Keratinocyte (primary cell): Measurements from ENCODE around the gene COX6B2. TPM values are rescaled to one million over a fixed set of nuclear protein-coding genes. Genes with fewer than 3 reads are reported as not detected.

ENCODE experiments used
- DNase-seq: peaks from one replicate; pipeline ENCODE4 v3.0.0-alpha.2; 2011; ENCODE audit warnings: low read depth, missing footprints, low spot score
- FAIRE-seq: peaks from 2 replicates; lab custom pipeline; 2011; peaks lifted over from hg19 to GRCh38; lab: Jason Lieb, UNC
- H2AFZ ChIP-seq: 2 replicates; pipeline ENCODE4 v1.6.0; 2012; ENCODE audit warnings: low read length, control low read depth, inconsistent platforms; ENCODE audit not compliant: control insufficient read depth
- H3K27ac ChIP-seq: 2 replicates; pipeline ENCODE4 v1.5.1; 2011; ENCODE audit warnings: low read length; ENCODE audit not compliant: control insufficient read depth, insufficient read depth
- H3K27me3 ChIP-seq: 3 replicates; pipeline ENCODE4 v1.6.0; 2011; ENCODE audit warnings: low read length; ENCODE audit not compliant: control insufficient read depth, insufficient read depth; ENCODE audit errors: extremely low read depth
- H3K36me3 ChIP-seq, 2 experiments: 2 replicates in 1 of 2; 3 replicates in 1 of 2; pipeline ENCODE4 v1.5.1; 2011; ENCODE audit warnings: low read length in 2 of 2, mild to moderate bottlenecking in 1 of 2; ENCODE audit not compliant: control insufficient read depth in 2 of 2, insufficient read depth in 2 of 2; ENCODE audit errors: extremely low read depth in 1 of 2
- H3K4me1 ChIP-seq: 3 replicates; pipeline ENCODE4 v1.5.1; 2011; ENCODE audit warnings: low read length; ENCODE audit not compliant: control insufficient read depth, insufficient read depth; ENCODE audit errors: extremely low read depth
- H3K4me2 ChIP-seq: 3 replicates; pipeline ENCODE4 v1.6.0; 2011; ENCODE audit warnings: low read depth, low read length; ENCODE audit not compliant: control insufficient read depth, insufficient read depth; ENCODE audit errors: extremely low read depth
- H3K4me3 ChIP-seq, 3 experiments: fragments of 200-600 bp in 1 of 3; sonication (generic) in 1 of 3; 2 replicates in 2 of 3; 3 replicates in 1 of 3; pipeline ENCODE4 v1.5.1; 2011 to 2016; ENCODE audit warnings: low read length in 3 of 3, mild to moderate bottlenecking in 3 of 3, control low read depth in 2 of 3, inconsistent platforms in 1 of 3, low read depth in 1 of 3, mixed read lengths in 1 of 3, mixed run types in 1 of 3, moderate library complexity in 1 of 3; ENCODE audit not compliant: control insufficient read depth in 2 of 3, insufficient read depth in 2 of 3; ENCODE audit errors: extremely low read depth in 1 of 3
- H3K79me2 ChIP-seq: 2 replicates; pipeline ENCODE4 v1.6.0; 2012; ENCODE audit warnings: low read length; ENCODE audit not compliant: control insufficient read depth, insufficient read depth
- H3K9ac ChIP-seq: 3 replicates; pipeline ENCODE4 v1.6.0; 2011; ENCODE audit warnings: low read length; ENCODE audit not compliant: control insufficient read depth, insufficient read depth; ENCODE audit errors: extremely low read depth
- H3K9me1 ChIP-seq: 3 replicates; pipeline ENCODE4 v1.6.0; 2011; ENCODE audit warnings: low read length; ENCODE audit not compliant: control insufficient read depth, insufficient read depth; ENCODE audit errors: extremely low read depth
- H3K9me3 ChIP-seq: 2 replicates; pipeline ENCODE4 v1.5.1; 2012; ENCODE audit warnings: low read depth, low read length; ENCODE audit not compliant: control insufficient read depth
- H4K20me1 ChIP-seq: 3 replicates; pipeline ENCODE4 v1.6.0; 2011; ENCODE audit warnings: low read length; ENCODE audit not compliant: control insufficient read depth, insufficient read depth; ENCODE audit errors: extremely low read depth
- EZH2 ChIP-seq: IDR thresholded peaks from one replicate; pipeline ENCODE4 v1.6.1; 2012; ENCODE audit warnings: inconsistent platforms, mild to moderate bottlenecking, low read length, moderate library complexity
- dilution Hi-C: fragments of 300-500 bp; cut with MboI; formaldehyde crosslinking; loops from one replicate; pipeline ENCODE4 v1.7.0; 2020; ENCODE audit warnings: low sequenced_read_pairs; ENCODE audit not compliant: extremely low pct_ligation_motif_present
- polyA plus RNA-seq, 5 experiments: library from polyadenylated mRNA; depleted of rRNA in 3 of 5; stranded (reverse) in 3 of 5; stranded (forward) in 1 of 5; unstranded in 1 of 5; fragments of >200 nt; gene quantifications; 1 replicate in 1 of 5; 2 replicates in 3 of 5; 3 replicates in 1 of 5; pipeline versions ENCODE4 v1.2.1 to v1.2.3, GENCODE V29; 2011 to 2012; ENCODE audit warnings: missing spikeins in 2 of 5, low read depth in 1 of 5, low replicate concordance in 1 of 5
- TF ChIP-seq, protein P1 (sequence below), 3 experiments: IDR thresholded peaks in 1 of 3; conservative IDR thresholded peaks in 1 of 3; optimal IDR thresholded peaks in 1 of 3; 2 replicates in 2 of 3; 3 replicates in 1 of 3; pipeline versions ENCODE3 to v1.5.1; 2011; ENCODE audit warnings: low read length in 3 of 3, mild to moderate bottlenecking in 3 of 3, moderate library complexity in 2 of 3, control low read depth in 1 of 3, inconsistent platforms in 1 of 3; ENCODE audit not compliant: insufficient read depth in 2 of 3; ENCODE audit errors: extremely low read depth in 1 of 3

Gene COX6B2
- polyA plus RNA-seq, 1 donor (not counting 4 experiments of a cell fraction or from before 2014, with no cell fraction given), result 1.4 TPM

DNA sequence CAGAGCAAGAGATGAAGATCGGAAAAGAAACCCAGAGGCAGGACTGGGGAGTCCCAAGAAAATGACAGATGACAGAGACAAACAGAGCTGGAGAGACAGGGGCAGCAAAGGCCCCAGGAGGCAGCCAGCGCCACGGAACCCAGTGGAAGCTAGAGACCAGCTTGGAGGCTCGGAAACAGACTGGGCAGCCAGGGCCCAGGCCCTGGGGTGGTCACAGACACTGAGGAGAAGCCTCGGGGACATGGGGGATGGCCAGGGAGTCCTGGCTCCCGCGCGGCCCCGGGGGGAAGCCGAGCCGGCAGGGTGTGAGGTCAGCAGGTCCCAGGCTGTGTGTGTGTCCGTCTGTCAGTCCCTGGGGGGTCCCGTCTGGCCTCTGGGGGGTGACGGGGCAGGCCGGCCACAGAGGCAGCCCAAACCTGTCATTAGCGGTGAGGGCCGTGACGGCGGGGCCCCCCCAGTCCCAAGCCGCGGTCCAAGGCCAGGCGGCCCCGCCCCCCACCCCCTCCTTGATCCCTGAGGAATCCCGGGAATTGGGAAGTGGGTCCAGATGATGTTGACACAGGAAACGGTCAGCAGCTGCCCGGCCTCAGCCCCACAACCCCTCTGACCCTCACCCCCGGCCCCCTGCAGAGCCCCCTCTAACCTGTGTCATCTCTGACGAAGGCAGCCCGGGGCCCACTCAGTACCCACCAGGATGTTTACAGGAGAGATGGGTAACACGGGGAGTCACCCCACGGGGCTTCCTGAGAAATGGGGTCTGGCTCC is 19.7 kb upstream of the COX6B2 start:
- no peak for TF ChIP-seq EZH2
- TF ChIP-seq, protein P1, sequence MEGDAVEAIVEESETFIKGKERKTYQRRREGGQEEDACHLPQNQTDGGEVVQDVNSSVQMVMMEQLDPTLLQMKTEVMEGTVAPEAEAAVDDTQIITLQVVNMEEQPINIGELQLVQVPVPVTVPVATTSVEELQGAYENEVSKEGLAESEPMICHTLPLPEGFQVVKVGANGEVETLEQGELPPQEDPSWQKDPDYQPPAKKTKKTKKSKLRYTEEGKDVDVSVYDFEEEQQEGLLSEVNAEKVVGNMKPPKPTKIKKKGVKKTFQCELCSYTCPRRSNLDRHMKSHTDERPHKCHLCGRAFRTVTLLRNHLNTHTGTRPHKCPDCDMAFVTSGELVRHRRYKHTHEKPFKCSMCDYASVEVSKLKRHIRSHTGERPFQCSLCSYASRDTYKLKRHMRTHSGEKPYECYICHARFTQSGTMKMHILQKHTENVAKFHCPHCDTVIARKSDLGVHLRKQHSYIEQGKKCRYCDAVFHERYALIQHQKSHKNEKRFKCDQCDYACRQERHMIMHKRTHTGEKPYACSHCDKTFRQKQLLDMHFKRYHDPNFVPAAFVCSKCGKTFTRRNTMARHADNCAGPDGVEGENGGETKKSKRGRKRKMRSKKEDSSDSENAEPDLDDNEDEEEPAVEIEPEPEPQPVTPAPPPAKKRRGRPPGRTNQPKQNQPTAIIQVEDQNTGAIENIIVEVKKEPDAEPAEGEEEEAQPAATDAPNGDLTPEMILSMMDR (optimal IDR thresholded peaks at IDR 0.05 in 1 of 3, IDR thresholded peaks at IDR 0.05 in 1 of 3, conservative IDR thresholded peaks at IDR 0.05 in 1 of 3; ENCODE audit: extremely low read depth in 1 of 3, insufficient read depth in 2 of 3, low read length in 3 of 3), result no peak
- no peak overlapping the region for H3K4me3 ChIP-seq
- no peaks in the 10 kb centered on the region for H4K20me1 ChIP-seq
- H2AFZ ChIP-seq, result no peak overlapping the region
- DNase-seq (no peak), FAIRE-seq (no peak)
- peaks cover 15% of the 10 kb centered on the region for H3K27me3 ChIP-seq
- H3K4me2 ChIP-seq, result no peak overlapping the region
- H3K36me3 ChIP-seq, result no peaks in the 10 kb centered on the region
- no peak overlapping the region for H3K9ac ChIP-seq
- dilution Hi-C loops, result no loop called here
- H3K4me1 ChIP-seq, result peaks cover 10% of the 10 kb centered on the region
- no peak overlapping the region for H3K27ac ChIP-seq
- no peaks in the 10 kb centered on the region for H3K79me2 ChIP-seq
- H3K9me3 ChIP-seq, result no peaks in the 10 kb centered on the region
- H3K9me1 ChIP-seq, result no peaks in the 10 kb centered on the region

DNA sequence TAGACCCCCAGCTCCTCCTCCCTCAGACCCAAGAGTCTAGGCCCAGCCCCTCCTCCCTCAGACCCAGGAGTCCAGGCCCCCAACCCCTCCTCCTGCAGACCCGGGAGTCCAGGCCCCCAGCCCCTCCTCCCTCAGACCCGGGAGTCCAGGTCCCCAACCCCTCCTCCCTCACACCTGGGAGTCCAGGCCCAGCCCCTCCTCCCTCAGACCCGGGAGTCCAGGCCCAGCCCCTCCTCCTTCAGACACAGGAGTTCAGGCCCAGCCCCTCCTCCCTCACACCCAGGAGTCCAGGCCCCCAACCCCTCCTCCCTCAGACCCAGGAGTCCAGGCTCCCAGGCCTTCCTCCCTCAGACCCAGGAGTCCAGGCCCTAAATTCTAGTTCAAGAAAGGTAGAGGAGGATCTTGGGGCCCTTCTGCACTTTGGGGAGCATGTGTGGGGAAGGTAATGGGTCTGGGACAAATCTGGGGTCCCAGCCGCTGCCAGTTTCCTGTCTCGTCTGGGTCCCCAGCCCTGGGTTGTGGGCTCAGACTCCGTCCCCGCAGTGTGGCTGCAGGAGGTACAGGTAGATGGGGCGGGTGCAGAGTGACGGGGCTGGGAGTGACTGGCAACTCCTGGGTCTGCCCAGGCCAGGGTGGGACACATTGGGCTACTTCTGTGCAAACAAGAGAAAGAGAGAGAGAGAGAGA is 18.9 kb upstream of the COX6B2 start:
- H3K4me1 ChIP-seq, result peaks cover 15% of the 10 kb centered on the region
- no peak for FAIRE-seq
- no peak for TF ChIP-seq EZH2
- TF ChIP-seq, protein P1 (optimal IDR thresholded peaks at IDR 0.05 in 1 of 3, IDR thresholded peaks at IDR 0.05 in 1 of 3, conservative IDR thresholded peaks at IDR 0.05 in 1 of 3; ENCODE audit: extremely low read depth in 1 of 3, insufficient read depth in 2 of 3, low read length in 3 of 3), result no peak
- H3K27me3 ChIP-seq, result peaks cover 15% of the 10 kb centered on the region
- no peaks in the 10 kb centered on the region for H4K20me1 ChIP-seq
- H3K4me3 ChIP-seq, result no peak overlapping the region
- H3K4me2 ChIP-seq, result no peak overlapping the region
- no peaks in the 10 kb centered on the region for H3K9me3 ChIP-seq
- no peak overlapping the region for H3K9ac ChIP-seq
- dilution Hi-C loops, result no loop called here
- no peaks in the 10 kb centered on the region for H3K9me1 ChIP-seq
- H3K36me3 ChIP-seq, result no peaks in the 10 kb centered on the region
- no peak overlapping the region for H2AFZ ChIP-seq
- no peaks in the 10 kb centered on the region for H3K79me2 ChIP-seq
- no peak for DNase-seq
- H3K27ac ChIP-seq, result no peak overlapping the region
